HL-60 (cell line): ENCODE measurements around the gene MMP25.

ENCODE experiments used
- CTCF ChIP-seq: IDR thresholded peaks from one replicate; pipeline ENCODE4 v1.5.1; 2011; ENCODE audit warnings: low read length, control low read depth, inconsistent platforms; ENCODE audit not compliant: insufficient read depth
- GABPA ChIP-seq: IDR thresholded peaks from 2 replicates; pipeline ENCODE4 v1.6.1; 2012; ENCODE audit warnings: low read depth
- POLR2AphosphoS5 ChIP-seq: IDR thresholded peaks from 2 replicates; pipeline ENCODE4 v1.6.1; 2012; ENCODE audit warnings: low read depth
- REST ChIP-seq: IDR thresholded peaks from 2 replicates; pipeline ENCODE4 v1.6.1; 2012; ENCODE audit warnings: low read depth; ENCODE audit not compliant: insufficient replicate concordance
- SPI1 ChIP-seq: IDR thresholded peaks from 2 replicates; pipeline ENCODE4 v1.6.1; 2012; ENCODE audit warnings: low read depth, mild to moderate bottlenecking, borderline replicate concordance

GRCh38 chr16:3058139-3059030 is 12.0 kb downstream of the MMP25 start:
- TF ChIP-seq CTCF = no peak
- TF ChIP-seq SPI1 = no peak
- no peak for TF ChIP-seq POLR2AphosphoS5
- TF ChIP-seq REST = no peak
- no peak for TF ChIP-seq GABPA
